Endodermal cell (in vitro differentiated cells): ENCODE data around the gene FBXO21. TPM values are rescaled to one million over a fixed set of nuclear protein-coding genes. Genes with fewer than 3 reads are reported as not detected.

Source experiments
- DNase-seq: peaks from one replicate; pipeline ENCODE4 v3.0.0-alpha.2; 2017
- H3K27ac ChIP-seq: 2 replicates; pipeline ENCODE4 v1.5.1; 2013; ENCODE audit warnings: mild to moderate bottlenecking, low read depth, low read length, moderate library complexity
- H3K27me3 ChIP-seq: 2 replicates; pipeline ENCODE4 v1.6.1; 2013; ENCODE audit warnings: mild to moderate bottlenecking, low read length, moderate library complexity; ENCODE audit not compliant: insufficient read depth, control insufficient read depth, poor library complexity, severe bottlenecking
- H3K36me3 ChIP-seq: 2 replicates; pipeline ENCODE4 v1.7.0; 2013; ENCODE audit warnings: mild to moderate bottlenecking, low read length, moderate library complexity; ENCODE audit not compliant: control insufficient read depth, insufficient read depth
- H3K4me1 ChIP-seq: one replicate; pipeline ENCODE4 v1.7.0; 2013; ENCODE audit warnings: low read length; ENCODE audit not compliant: control insufficient read depth, insufficient read depth
- H3K4me3 ChIP-seq: 2 replicates; pipeline ENCODE4 v1.5.1; 2013; ENCODE audit warnings: mild to moderate bottlenecking, low read length, moderate library complexity
- H3K9ac ChIP-seq: 2 replicates; pipeline ENCODE4 v1.6.1; 2013; ENCODE audit warnings: mild to moderate bottlenecking, low read length, moderate library complexity; ENCODE audit not compliant: poor library complexity, severe bottlenecking; ENCODE audit errors: extremely low read depth
- H3K9me3 ChIP-seq: 2 replicates; pipeline ENCODE4 v1.6.1; 2013; ENCODE audit warnings: mild to moderate bottlenecking, low read length, moderate library complexity; ENCODE audit not compliant: control insufficient read depth
- H3K27ac Mint-ChIP-seq: 2 replicates; pipeline ENCODE4 v1.8.0; 2020; ENCODE audit warnings: mixed read lengths
- H3K27me3 Mint-ChIP-seq: 2 replicates; pipeline ENCODE4 v1.8.0; 2021; ENCODE audit warnings: mild to moderate bottlenecking, mixed read lengths; ENCODE audit not compliant: insufficient read depth
- H3K36me3 Mint-ChIP-seq: 2 replicates; pipeline ENCODE4 v1.8.0; 2020; ENCODE audit warnings: low read depth, mixed read lengths
- H3K4me1 Mint-ChIP-seq: 2 replicates; pipeline ENCODE4 v1.8.0; 2020; ENCODE audit warnings: mixed read lengths
- H3K4me3 Mint-ChIP-seq: 2 replicates; pipeline ENCODE4 v1.8.0; 2020; ENCODE audit warnings: mild to moderate bottlenecking, moderate library complexity, mixed read lengths
- H3K9me3 Mint-ChIP-seq: 2 replicates; pipeline ENCODE4 v1.8.0; 2020; ENCODE audit warnings: mild to moderate bottlenecking, mixed read lengths
- WGBS, 2 experiments: methylation state at CpG; one replicate each; pipeline versions ENCODE4 v1.1.5 to v1.1.7; 2013; ENCODE audit warnings: missing lambda C conversion rate in 2 of 2, mixed read lengths in 1 of 2; ENCODE audit not compliant: insufficient coverage in 1 of 2, insufficient read length in 1 of 2; 5-methylcytosine and 5-hydroxymethylcytosine counted together
- total RNA-seq, 2 donors: library from RNA; stranded (reverse); fragmentation: NEBNext Ultra II Directional in 1 of 2; extraction: Animal tissue kit (Norgen Biotek cat#: 25700) in 1 of 2; gene quantifications; 2 replicates in 1 of 2; 3 replicates in 1 of 2; pipeline ENCODE4 v1.2.1, GENCODE V29; 2021
- TF ChIP-seq, protein P1 (sequence below): fragments of 200-600 bp; sonication (generic); conservative IDR thresholded peaks from 2 replicates; pipeline ENCODE4 v1.5.0; 2021; ENCODE audit warnings: antibody characterized with exemption, mild to moderate bottlenecking

FBXO21 gene
- total RNA-seq, 2 donors from 2014 or later, result 46.5 to 54.6 TPM

- Histone ChIP-seq H3K36me3 (no peaks in the 10 kb centered on the region), H3K9ac (no peak overlapping the region), H3K27ac (no peak overlapping the region), H3K4me3 (no peak overlapping the region), H3K4me1 (peaks cover 19% of the 10 kb centered on the region), H3K9me3 (no peaks in the 10 kb centered on the region), H3K27me3 (no peaks in the 10 kb centered on the region)
- Mint-ChIP-seq H3K9me3 (no peaks in the 10 kb centered on the region), H3K27me3 (peaks cover 3% of the 10 kb centered on the region), H3K27ac (no peak overlapping the region), H3K4me3 (no peak overlapping the region), H3K4me1 (peaks cover 30% of the 10 kb centered on the region), H3K36me3 (no peaks in the 10 kb centered on the region)
- DNase-seq, result peak; percentile 58
- TF ChIP-seq, protein P1, sequence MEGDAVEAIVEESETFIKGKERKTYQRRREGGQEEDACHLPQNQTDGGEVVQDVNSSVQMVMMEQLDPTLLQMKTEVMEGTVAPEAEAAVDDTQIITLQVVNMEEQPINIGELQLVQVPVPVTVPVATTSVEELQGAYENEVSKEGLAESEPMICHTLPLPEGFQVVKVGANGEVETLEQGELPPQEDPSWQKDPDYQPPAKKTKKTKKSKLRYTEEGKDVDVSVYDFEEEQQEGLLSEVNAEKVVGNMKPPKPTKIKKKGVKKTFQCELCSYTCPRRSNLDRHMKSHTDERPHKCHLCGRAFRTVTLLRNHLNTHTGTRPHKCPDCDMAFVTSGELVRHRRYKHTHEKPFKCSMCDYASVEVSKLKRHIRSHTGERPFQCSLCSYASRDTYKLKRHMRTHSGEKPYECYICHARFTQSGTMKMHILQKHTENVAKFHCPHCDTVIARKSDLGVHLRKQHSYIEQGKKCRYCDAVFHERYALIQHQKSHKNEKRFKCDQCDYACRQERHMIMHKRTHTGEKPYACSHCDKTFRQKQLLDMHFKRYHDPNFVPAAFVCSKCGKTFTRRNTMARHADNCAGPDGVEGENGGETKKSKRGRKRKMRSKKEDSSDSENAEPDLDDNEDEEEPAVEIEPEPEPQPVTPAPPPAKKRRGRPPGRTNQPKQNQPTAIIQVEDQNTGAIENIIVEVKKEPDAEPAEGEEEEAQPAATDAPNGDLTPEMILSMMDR, result no peak
- WGBS, 2 experiments, result 92 to 94% methylated on average over 8 to 9 of the region's 9 CpGs
These were observed 69.5 kb downstream of the FBXO21 start for GRCh38 chr12:117120787-117121186.

GRCh38 chr12:117119592-117120198, 70.6 kb downstream of the FBXO21 start:
- TF ChIP-seq, protein P1, result peak; percentile 90
- H3K27ac ChIP-seq, result peak overlapping the region; percentile 50
- peak; percentile 93 for DNase-seq

DNA sequence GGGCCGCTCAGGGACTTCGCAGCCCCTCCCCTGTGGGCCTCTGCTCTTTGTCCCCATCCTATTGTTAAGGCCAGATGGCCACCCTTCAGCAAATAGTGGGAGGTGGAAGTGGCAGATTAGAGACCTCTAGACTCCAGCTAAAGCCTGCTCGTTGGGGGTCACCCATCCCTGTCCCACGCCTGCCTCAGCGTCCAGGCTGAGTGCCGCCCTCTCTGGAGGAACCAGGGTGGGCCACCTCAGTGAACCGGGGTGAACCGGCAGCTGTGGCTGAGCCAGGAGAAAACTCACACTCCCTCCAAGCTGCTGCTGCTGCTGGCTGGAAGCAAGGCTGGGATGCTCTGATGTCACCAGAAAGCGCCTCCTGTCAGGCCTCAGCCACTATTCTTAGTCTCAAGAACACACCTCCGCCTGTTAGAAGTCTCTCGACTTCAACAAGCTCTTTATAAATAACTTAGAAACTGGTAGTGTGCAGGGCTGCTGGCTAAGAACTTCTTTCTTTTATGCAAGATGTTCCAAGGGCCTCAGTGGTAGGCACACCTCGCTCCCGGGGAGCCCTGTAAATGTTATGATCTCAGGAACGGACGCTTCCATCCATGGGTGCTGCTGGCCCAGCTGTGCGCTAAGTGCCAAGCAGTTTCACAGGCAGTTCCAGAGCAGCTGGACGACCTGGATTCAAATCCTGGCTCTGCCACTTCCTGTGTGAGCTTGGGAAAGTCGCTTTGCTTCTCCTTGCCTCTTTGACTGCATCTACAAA, 71.3 kb downstream of the FBXO21 start:
- no peak overlapping the region for H3K4me3 ChIP-seq
- H3K27me3 Mint-ChIP-seq, result peaks cover under 1% of the 10 kb centered on the region
- peaks cover 19% of the 10 kb centered on the region for H3K4me1 ChIP-seq
- WGBS, 2 experiments, result 58 to 60% methylated on average over 13 to 18 of the region's 18 CpGs
- peaks cover 30% of the 10 kb centered on the region for H3K4me1 Mint-ChIP-seq
- DNase-seq, result peak; percentile 93
- peak overlapping the region; percentile 35 for H3K9ac ChIP-seq
- H3K27ac Mint-ChIP-seq, result peak overlapping the region; percentile 87
- H3K36me3 Mint-ChIP-seq, result no peaks in the 10 kb centered on the region
- H3K4me3 Mint-ChIP-seq, result no peak overlapping the region
- H3K9me3 Mint-ChIP-seq, result no peaks in the 10 kb centered on the region
- H3K9me3 ChIP-seq, result no peaks in the 10 kb centered on the region
- H3K27ac ChIP-seq, result peak overlapping the region; percentile 50
- TF ChIP-seq, protein P1, result peak; percentile 32
- H3K36me3 ChIP-seq, result no peaks in the 10 kb centered on the region
- H3K27me3 ChIP-seq, result no peaks in the 10 kb centered on the region

More at GRCh38 chr12:117119592-117120198, 70.6 kb downstream of the FBXO21 start:
- WGBS, 2 experiments, result 60 to 68% methylated on average over 6 of the region's 6 CpGs
- no peaks in the 10 kb centered on the region for H3K36me3 ChIP-seq
- no peaks in the 10 kb centered on the region for H3K9me3 ChIP-seq
- H3K4me3 ChIP-seq, result no peak overlapping the region
- Mint-ChIP-seq H3K9me3 (no peaks in the 10 kb centered on the region), H3K4me1 (peaks cover 30% of the 10 kb centered on the region), H3K27me3 (peaks cover 3% of the 10 kb centered on the region), H3K36me3 (no peaks in the 10 kb centered on the region), H3K27ac (peak overlapping the region; percentile 87), H3K4me3 (no peak overlapping the region)
- peaks cover 19% of the 10 kb centered on the region for H3K4me1 ChIP-seq
- peak overlapping the region; percentile 16 for H3K9ac ChIP-seq
- H3K27me3 ChIP-seq, result no peaks in the 10 kb centered on the region
